Skin epidermis (tissue), 12 donors: Measurements from ENCODE around the gene ANKRD33B.

ENCODE experiments used
- H3K27ac ChIP-seq, 21 experiments: fragments of 200-600 bp; sonication (generic) in 11 of 21; one replicate each; pipeline ENCODE4 v1.5.0; 2020; ENCODE audit warnings: mild to moderate bottlenecking in 3 of 21, inconsistent platforms in 2 of 21, moderate library complexity in 2 of 21
- H3K4me3 ChIP-seq, 7 experiments: fragments of 200-600 bp; sonication (generic) in 2 of 7; one replicate each; pipeline ENCODE4 v1.5.0; 2020; ENCODE audit warnings: inconsistent platforms in 2 of 7, mild to moderate bottlenecking in 2 of 7, moderate library complexity in 1 of 7

Gene ANKRD33B

DNA sequence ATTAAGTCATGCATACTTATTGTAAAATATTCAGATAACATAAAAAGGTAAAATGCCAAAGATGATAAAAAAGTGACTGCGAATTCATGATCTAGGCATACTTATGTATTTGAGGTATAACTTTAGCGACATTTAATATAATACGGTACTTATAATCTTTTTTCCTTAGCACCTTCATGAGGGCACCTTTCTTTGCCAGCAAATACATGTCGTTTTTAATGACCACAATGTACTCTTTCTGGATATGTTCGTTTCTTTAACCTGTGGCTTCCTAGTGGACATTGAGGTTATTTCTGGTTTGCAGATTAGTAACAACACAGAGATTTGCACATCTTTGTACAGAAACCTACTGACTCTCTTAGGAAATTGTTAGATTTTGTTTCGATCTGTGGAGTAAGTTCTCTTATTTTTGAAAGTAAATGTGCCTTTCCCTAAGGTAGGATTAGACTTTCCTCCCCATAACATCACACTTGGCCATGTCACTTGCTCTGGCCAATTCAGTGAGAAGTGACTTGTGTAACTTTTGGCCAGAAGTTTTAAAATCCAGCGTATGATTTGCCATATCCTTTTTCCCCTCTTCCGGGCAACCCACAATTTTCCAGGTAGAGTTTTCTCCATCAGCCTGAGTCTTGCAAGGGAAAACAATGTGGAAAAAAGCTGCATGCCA is 24.4 kb downstream of the ANKRD33B start:
- H3K27ac ChIP-seq, result no peak overlapping the region
- H3K4me3 ChIP-seq, result no peak overlapping the region

GRCh38 chr5:10588779-10589447 is 25.0 kb downstream of the ANKRD33B start:
- no peak overlapping the region for H3K27ac ChIP-seq
- no peak overlapping the region for H3K4me3 ChIP-seq

DNA sequence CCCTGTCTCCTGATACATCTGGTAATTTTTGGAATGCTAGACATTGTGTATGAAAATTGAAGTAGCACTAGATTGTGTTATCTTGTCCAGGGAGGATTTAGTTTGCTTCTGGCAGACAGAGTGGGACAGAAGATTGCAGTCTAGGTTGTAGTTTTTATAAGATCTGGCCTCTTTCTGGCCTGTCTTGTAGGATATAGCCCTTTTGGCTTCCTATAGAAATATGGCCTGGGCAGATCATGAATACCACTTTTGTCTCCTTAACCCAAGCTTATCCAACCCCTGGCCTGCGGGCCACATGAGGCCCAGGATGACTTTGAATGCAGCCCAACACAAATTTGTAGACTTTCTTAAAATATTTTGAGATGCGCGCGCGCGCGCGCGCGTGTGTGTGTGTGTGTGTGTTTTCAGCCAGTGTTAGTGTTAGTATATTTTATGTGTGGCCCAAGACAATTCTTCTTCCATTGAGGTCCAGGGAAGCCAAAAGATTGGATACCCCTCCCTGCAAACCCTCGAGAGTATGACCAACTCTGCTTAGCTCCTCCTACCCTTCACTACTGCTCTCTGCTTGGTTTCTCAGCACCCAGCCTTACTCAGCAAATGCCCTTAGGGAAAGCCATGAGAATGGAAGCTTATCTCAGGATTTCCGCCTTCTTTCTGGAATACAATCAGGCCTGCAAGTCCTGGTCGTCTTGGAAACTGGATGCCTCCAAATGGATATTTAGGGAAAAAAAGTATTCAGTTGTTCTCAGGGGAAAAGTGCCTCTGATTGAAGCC is 26.5 kb downstream of the ANKRD33B start:
- no peak overlapping the region for H3K4me3 ChIP-seq
- no peak overlapping the region for H3K27ac ChIP-seq

- Histone ChIP-seq H3K4me3 (no peak overlapping the region), H3K27ac (no peak overlapping the region)
Measured at GRCh38 chr5:10591159-10591558, 27.3 kb downstream of the ANKRD33B start.

DNA sequence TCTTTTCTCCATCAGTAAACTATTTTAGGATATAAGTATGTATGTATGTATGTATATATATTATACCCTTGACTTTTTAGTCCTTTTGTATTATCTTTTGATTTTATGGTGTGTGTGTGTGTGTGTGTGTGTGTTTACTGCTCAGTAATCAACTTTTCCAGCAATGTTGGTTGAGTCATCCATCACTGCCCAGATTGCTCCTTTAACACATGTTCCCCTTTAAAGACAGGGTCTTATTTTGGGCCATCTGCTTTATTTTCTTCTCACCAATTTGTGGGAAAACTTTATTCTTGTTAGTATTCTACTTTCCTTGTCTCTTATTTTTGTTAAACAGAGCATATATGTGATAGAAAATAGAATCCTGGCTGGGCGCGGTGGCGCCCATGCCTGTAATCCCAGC is 28.1 kb downstream of the ANKRD33B start:
- Histone ChIP-seq H3K27ac (no peak overlapping the region), H3K4me3 (no peak overlapping the region)

- no peak overlapping the region for H3K27ac ChIP-seq
- no peak overlapping the region for H3K4me3 ChIP-seq
Measured at GRCh38 chr5:10592601-10593000, 28.7 kb downstream of the ANKRD33B start.

GRCh38 chr5:10593531-10594181 is 29.8 kb downstream of the ANKRD33B start:
- Histone ChIP-seq H3K27ac (no peak overlapping the region), H3K4me3 (no peak overlapping the region)

GRCh38 chr5:10594591-10595210 is 30.8 kb downstream of the ANKRD33B start:
- Histone ChIP-seq H3K4me3 (no peak overlapping the region), H3K27ac (peak overlapping the region in 14 of 21 experiments; percentile 3 to 84 (median 72))

- Histone ChIP-seq H3K27ac (peak overlapping the region in 19 of 21 experiments; percentile 18 to 84 (median 70)), H3K4me3 (no peak overlapping the region)
Measured at GRCh38 chr5:10595293-10595671, 31.4 kb downstream of the ANKRD33B start.

GRCh38 chr5:10595672-10596309 is 31.9 kb downstream of the ANKRD33B start:
- H3K4me3 ChIP-seq, result no peak overlapping the region
- H3K27ac ChIP-seq, result peak overlapping the region in 19 of 21 experiments; percentile 18 to 84 (median 70)

GRCh38 chr5:10596310-10596703 is 32.4 kb downstream of the ANKRD33B start:
- no peak overlapping the region for H3K4me3 ChIP-seq
- peak overlapping the region in 7 of 21 experiments; percentile 13 to 74 (median 50) for H3K27ac ChIP-seq

GRCh38 chr5:10596886-10597451 is 33.1 kb downstream of the ANKRD33B start:
- H3K4me3 ChIP-seq, result no peak overlapping the region
- H3K27ac ChIP-seq, result no peak overlapping the region

DNA sequence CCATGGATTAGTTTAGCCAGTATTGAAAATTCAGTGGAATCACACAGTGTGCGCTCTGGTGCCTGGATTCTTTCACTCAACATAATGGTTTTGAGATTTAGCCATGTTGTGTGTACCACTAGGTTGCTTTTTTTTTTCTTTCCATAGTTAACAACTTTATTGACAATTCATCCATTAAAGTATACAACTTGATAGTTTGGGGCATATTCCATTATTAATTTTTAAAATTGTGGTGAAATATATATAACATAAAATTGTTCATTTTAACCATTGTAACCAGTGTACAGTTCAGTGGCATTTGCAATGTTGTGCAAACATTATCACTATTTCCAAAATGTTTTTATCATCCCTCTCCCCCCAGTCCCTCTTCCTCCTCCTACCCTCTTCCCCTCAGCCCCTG is 35.2 kb downstream of the ANKRD33B start:
- no peak overlapping the region for H3K27ac ChIP-seq
- H3K4me3 ChIP-seq, result no peak overlapping the region

DNA sequence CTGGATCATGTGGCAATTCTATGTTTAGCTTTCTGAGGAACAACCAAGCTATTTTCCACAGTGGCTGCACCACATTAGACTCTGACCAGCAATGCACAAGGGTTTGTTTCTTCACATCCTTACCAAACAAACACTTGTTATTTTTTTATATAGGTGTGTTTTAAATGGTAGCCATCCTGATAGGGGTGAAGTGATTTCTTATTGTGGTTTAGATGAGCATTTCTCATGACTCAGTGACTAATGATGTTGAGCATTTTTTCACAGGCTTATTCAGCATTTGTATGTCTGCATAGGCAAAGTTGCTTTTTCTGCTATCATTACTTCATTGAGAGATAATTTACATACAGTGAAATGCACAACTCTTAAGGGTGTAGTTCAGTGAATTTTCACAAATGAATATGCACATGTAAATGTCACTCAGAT is 36.0 kb downstream of the ANKRD33B start:
- H3K4me3 ChIP-seq, result no peak overlapping the region
- peak overlapping the region in 1 of 21 experiments; percentile 4 for H3K27ac ChIP-seq

DNA sequence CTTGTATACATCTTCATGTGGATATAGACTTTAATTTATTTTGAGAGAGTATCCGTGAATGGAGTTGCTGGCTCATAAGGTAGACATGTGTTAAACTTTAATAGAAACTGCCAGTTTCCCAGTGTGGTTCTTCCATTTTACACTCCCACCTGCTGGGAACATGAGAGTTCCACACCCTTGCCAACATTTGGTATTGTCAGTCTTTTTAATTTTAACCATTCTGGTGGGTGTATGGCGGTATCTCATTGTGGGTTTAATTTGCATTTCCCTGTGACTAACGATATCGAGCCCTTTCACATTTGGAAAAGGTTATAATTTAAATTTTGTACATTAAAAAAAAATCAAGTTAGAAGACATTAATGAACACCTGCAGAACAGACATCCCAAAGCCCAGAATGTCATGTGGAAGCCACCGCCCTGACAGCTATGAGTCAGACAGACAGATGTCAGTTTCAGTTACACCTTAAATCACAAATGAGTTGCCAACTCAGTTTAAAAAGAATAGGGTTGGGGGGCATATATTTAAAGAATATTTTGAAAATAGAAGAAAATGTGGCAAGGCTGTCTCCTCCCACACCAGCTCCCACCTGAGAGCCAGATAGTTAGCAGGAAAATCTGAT is 36.9 kb downstream of the ANKRD33B start:
- no peak overlapping the region for H3K4me3 ChIP-seq
- H3K27ac ChIP-seq, result peak overlapping the region in 5 of 21 experiments; percentile 10 to 84 (median 71)

- Histone ChIP-seq H3K4me3 (no peak overlapping the region), H3K27ac (peak overlapping the region in 8 of 21 experiments; percentile 0 to 84 (median 48))
Measured at GRCh38 chr5:10601246-10602030, 37.6 kb downstream of the ANKRD33B start.

- peak overlapping the region in 8 of 21 experiments; percentile 0 to 84 (median 30) for H3K27ac ChIP-seq
- no peak overlapping the region for H3K4me3 ChIP-seq
Measured at GRCh38 chr5:10602031-10602806, 38.3 kb downstream of the ANKRD33B start.
